ENCODE measurements around the gene SCO2. TPM values are rescaled to one million over a fixed set of nuclear protein-coding genes. Genes with fewer than 3 reads are reported as not detected.

Gene SCO2
- total and polyA plus RNA-seq, 2 of the 13 experiments (the other 11 are each of a cell fraction or from before 2014, with no cell fraction given) = 0.32 to 3.7 TPM

GRCh38 chr22:50506611-50507420, 18.6 kb downstream of the SCO2 start (continued):
- TF ChIP-seq, protein P1, sequence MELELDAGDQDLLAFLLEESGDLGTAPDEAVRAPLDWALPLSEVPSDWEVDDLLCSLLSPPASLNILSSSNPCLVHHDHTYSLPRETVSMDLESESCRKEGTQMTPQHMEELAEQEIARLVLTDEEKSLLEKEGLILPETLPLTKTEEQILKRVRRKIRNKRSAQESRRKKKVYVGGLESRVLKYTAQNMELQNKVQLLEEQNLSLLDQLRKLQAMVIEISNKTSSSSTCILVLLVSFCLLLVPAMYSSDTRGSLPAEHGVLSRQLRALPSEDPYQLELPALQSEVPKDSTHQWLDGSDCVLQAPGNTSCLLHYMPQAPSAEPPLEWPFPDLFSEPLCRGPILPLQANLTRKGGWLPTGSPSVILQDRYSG (CRISPR knock-in tag; IDR thresholded peaks at IDR 0.05) = 0 out of 2 replicates have a peak, but pooled peaks have one; percentile 36
- TF ChIP-seq EEA1 (CRISPR knock-in tag; IDR thresholded peaks at IDR 0.05; ENCODE audit: borderline replicate concordance) (no peak), ZNF720 (CRISPR knock-in tag; IDR thresholded peaks at IDR 0.05) (no peak), SIN3A (IDR thresholded peaks at IDR 0.05; ENCODE audit: borderline replicate concordance, low read depth, low read length) (no peak)

GRCh38 chr22:50505776-50506610, 19.4 kb downstream of the SCO2 start:
- Histone ChIP-seq H3K4me3 (replicated peaks in 1 of 3; ENCODE audit: insufficient read depth in 1 of 3, low read depth in 2 of 3, low read length in 3 of 3) (peak overlapping the region; percentile 90 to 99 (median 93); a peak in 5 of 6 replicates), H3K79me2 (ENCODE audit: insufficient read depth, low read length) (peaks cover 31% of the 10 kb centered on the region), H4K20me1 (ENCODE audit: insufficient read depth, low read length) (no peaks in the 10 kb centered on the region), H3K9ac (ENCODE audit: insufficient read depth, low read depth, low read length) (peak overlapping the region; percentile 90), H3K27me3 (ENCODE audit: control insufficient read depth in 1 of 2, insufficient read depth in 2 of 2, low read length in 2 of 2) (no peaks in the 10 kb centered on the region; a peak in 1 of 5 replicates), H2AFZ (ENCODE audit: low read length) (no peak overlapping the region), H3K4me1 (ENCODE audit: insufficient read depth, low read length) (peaks cover 19% of the 10 kb centered on the region), H3K4me2 (ENCODE audit: low read depth, low read length) (peak overlapping the region; percentile 86), H3K9me3 (ENCODE audit: low read length) (no peaks in the 10 kb centered on the region), H3K36me3 (replicated peaks in 1 of 2; ENCODE audit: control insufficient read depth in 1 of 2, insufficient read depth in 2 of 2, low read length in 2 of 2) (peaks cover 2 to 10% of the 10 kb centered on the region in 2 experiments; a peak in 1 of 5 replicates), H3K27ac (ENCODE audit: extremely low read length, insufficient read depth, low read length) (no peak overlapping the region)
- POLR2A ChIA-PET = interaction anchor here (3.9 kb wide), 1 partner anchor 20 kb away, joined by 97 read pairs; the partner anchor contains the start of gene SCO2
- CTCF ChIA-PET (ENCODE audit: low intra/inter-chr PET ratio, low total read pairs) = no interaction called here
- in situ Hi-C loops (cut with HindIII; ENCODE audit: extremely low pct_ligation_motif_present, low pct_unique_long_range_greater_than_20kb) (no loop called here), intact Hi-C loops (cut with micrococcal nuclease; ENCODE audit: unreplicated experiment) (no loop called here)
- no peak for FAIRE-seq
- no TSS peak for BruUV-seq (replicated peaks)
- no peak for DNase-seq (ENCODE audit: low spot score)
- ATAC-seq = no peak
- TF ChIP-seq AGO2 (optimal IDR thresholded peaks at IDR 0.05; ENCODE audit: low read depth, low read length) (peak; percentile 29), ZBED4 (CRISPR knock-in tag; IDR thresholded peaks at IDR 0.05; ENCODE audit: borderline replicate concordance) (no peak), YY1 (IDR thresholded peaks at IDR 0.05; ENCODE audit: insufficient read depth, insufficient replicate concordance, low read depth, low read length) (no peak), RBFOX2 (IDR thresholded peaks at IDR 0.05; ENCODE audit: low read depth, low read length) (peak; percentile 20; the same call in 1 of the 2 replicates)
- 95% methylated on average over 21 of the region's 41 CpGs for WGBS (ENCODE audit: low lambda C conversion rate)

Data from HepG2 (cell line).